ENCODE results near the gene RABL6. TPM values are rescaled to one million over a fixed set of nuclear protein-coding genes. Genes with fewer than 3 reads are reported as not detected.

The RABL6 gene
- total RNA-seq, 2 donors from 2014 or later: 159 to 206 TPM

- Histone ChIP-seq H3K36me3 (ENCODE audit: control insufficient read depth, insufficient read depth, low read length) (no peaks in the 10 kb centered on the region), H3K9ac (ENCODE audit: extremely low read depth, low read length, poor library complexity, severe bottlenecking) (no peak overlapping the region), H3K27me3 (ENCODE audit: control insufficient read depth, insufficient read depth, low read length, poor library complexity, severe bottlenecking) (no peaks in the 10 kb centered on the region), H3K27ac (ENCODE audit: low read depth, low read length) (no peak overlapping the region), H3K4me1 (ENCODE audit: control insufficient read depth, insufficient read depth, low read length) (no peaks in the 10 kb centered on the region), H3K4me3 (ENCODE audit: low read length) (no peak overlapping the region), H3K9me3 (ENCODE audit: control insufficient read depth, low read length) (no peaks in the 10 kb centered on the region)
- no peak for TF ChIP-seq CTCF (conservative IDR thresholded peaks at IDR 0.05)
- Mint-ChIP-seq H3K4me1 (no peaks in the 10 kb centered on the region), H3K4me3 (no peak overlapping the region), H3K27ac (no peak overlapping the region), H3K36me3 (ENCODE audit: low read depth) (no peaks in the 10 kb centered on the region), H3K27me3 (ENCODE audit: insufficient read depth) (peaks cover 2% of the 10 kb centered on the region), H3K9me3 (peaks cover 1% of the 10 kb centered on the region)
- DNase-seq: no peak
- WGBS, 2 experiments (ENCODE audit: insufficient coverage in 1 of 2, insufficient read length in 1 of 2): 90 to 93% methylated on average over 6 to 13 of the region's 13 CpGs
Observed at GRCh38 chr9:136761545-136761981, 46.2 kb upstream of the RABL6 start.

- Histone ChIP-seq H3K27me3 (ENCODE audit: control insufficient read depth, insufficient read depth, low read length, poor library complexity, severe bottlenecking) (no peaks in the 10 kb centered on the region), H3K4me3 (ENCODE audit: low read length) (no peak overlapping the region), H3K4me1 (ENCODE audit: control insufficient read depth, insufficient read depth, low read length) (no peaks in the 10 kb centered on the region), H3K9ac (ENCODE audit: extremely low read depth, low read length, poor library complexity, severe bottlenecking) (no peak overlapping the region), H3K36me3 (ENCODE audit: control insufficient read depth, insufficient read depth, low read length) (no peaks in the 10 kb centered on the region), H3K27ac (ENCODE audit: low read depth, low read length) (no peak overlapping the region), H3K9me3 (ENCODE audit: control insufficient read depth, low read length) (no peaks in the 10 kb centered on the region)
- 94 to 95% methylated on average over 8 to 17 of the region's 17 CpGs for WGBS, 2 experiments (ENCODE audit: insufficient coverage in 1 of 2, insufficient read length in 1 of 2)
- no peak for TF ChIP-seq CTCF (conservative IDR thresholded peaks at IDR 0.05)
- no peak overlapping the region for H3K27ac Mint-ChIP-seq
- no peak for DNase-seq
- no peak overlapping the region for H3K4me3 Mint-ChIP-seq
- no peaks in the 10 kb centered on the region for H3K4me1 Mint-ChIP-seq
- peaks cover 7% of the 10 kb centered on the region for H3K9me3 Mint-ChIP-seq
- H3K27me3 Mint-ChIP-seq (ENCODE audit: insufficient read depth): peaks cover 3% of the 10 kb centered on the region
- H3K36me3 Mint-ChIP-seq (ENCODE audit: low read depth): no peaks in the 10 kb centered on the region
Observed at GRCh38 chr9:136762221-136762691, 45.5 kb upstream of the RABL6 start.

DNA sequence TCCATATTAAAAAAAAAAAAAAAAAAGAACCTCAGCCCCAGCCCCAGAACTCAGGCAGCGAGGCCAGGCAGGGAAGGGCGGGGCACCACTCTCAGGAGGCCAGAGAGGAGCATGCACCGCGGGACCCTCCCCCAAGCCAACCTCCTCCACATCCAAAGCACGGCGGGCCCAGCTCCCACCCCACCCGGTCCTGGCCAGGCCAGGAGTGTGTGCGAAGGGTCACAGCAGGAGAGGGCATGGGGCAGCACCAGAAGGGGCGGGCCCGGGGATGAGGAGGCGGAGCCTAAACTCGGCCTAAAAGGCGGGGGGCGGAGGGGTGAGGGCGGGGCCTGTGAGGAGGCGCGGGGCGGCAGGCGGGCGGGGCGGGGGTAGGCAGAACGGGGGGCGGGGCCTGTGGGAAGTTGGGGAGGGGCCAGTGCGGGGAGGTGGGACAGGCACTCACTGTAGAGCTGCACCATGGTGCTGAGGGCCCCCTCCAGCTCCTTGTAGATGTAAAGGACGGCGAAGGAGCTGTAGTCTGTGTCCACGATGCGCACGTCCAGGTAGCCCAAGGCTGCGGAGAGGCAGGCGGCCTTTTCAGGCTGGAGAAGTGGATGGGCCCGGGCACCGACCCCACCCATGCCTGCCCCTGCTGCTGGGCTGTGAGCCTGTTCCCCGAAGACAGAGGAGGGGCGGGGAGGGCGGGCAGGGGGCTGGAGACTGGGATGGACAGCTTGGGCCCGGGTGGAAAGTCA is 44.7 kb upstream of the RABL6 start:
- no peak overlapping the region for H3K4me3 Mint-ChIP-seq
- H3K36me3 ChIP-seq (ENCODE audit: control insufficient read depth, insufficient read depth, low read length): no peaks in the 10 kb centered on the region
- H3K27ac ChIP-seq (ENCODE audit: low read depth, low read length): no peak overlapping the region
- DNase-seq: peak; percentile 97
- no peaks in the 10 kb centered on the region for H3K4me1 Mint-ChIP-seq
- no peak overlapping the region for H3K4me3 ChIP-seq (ENCODE audit: low read length)
- H3K27me3 Mint-ChIP-seq (ENCODE audit: insufficient read depth): peaks cover 9% of the 10 kb centered on the region
- no peak overlapping the region for H3K27ac Mint-ChIP-seq
- no peaks in the 10 kb centered on the region for H3K4me1 ChIP-seq (ENCODE audit: control insufficient read depth, insufficient read depth, low read length)
- WGBS, 2 experiments (ENCODE audit: insufficient coverage in 1 of 2, insufficient read length in 1 of 2): 20 to 26% methylated on average over 2 to 35 of the region's 37 CpGs
- H3K9me3 ChIP-seq (ENCODE audit: control insufficient read depth, low read length): no peaks in the 10 kb centered on the region
- no peak for TF ChIP-seq CTCF (conservative IDR thresholded peaks at IDR 0.05)
- H3K9me3 Mint-ChIP-seq: peaks cover 7% of the 10 kb centered on the region
- no peaks in the 10 kb centered on the region for H3K36me3 Mint-ChIP-seq (ENCODE audit: low read depth)
- H3K9ac ChIP-seq (ENCODE audit: extremely low read depth, low read length, poor library complexity, severe bottlenecking): no peak overlapping the region
- H3K27me3 ChIP-seq (ENCODE audit: control insufficient read depth, insufficient read depth, low read length, poor library complexity, severe bottlenecking): no peaks in the 10 kb centered on the region

All from endodermal cell (in vitro differentiated cells).